Bronchial epithelial cell (primary cell): ENCODE measurements around the gene BCAR3. TPM values are rescaled to one million over a fixed set of nuclear protein-coding genes. Genes with fewer than 3 reads are reported as not detected.

ENCODE experiments used
- DNase-seq: peaks from one replicate; pipeline ENCODE4 v3.0.0-alpha.2; 2010; ENCODE audit warnings: low read depth
- FAIRE-seq: peaks from 2 replicates; lab custom pipeline; 2011; peaks lifted over from hg19 to GRCh38; lab: Jason Lieb, UNC
- H3K27me3 ChIP-seq: 2 replicates; pipeline ENCODE4 v1.5.1; 2011; ENCODE audit warnings: low read length; ENCODE audit not compliant: control insufficient read depth, insufficient read depth
- H3K36me3 ChIP-seq: 2 replicates; pipeline ENCODE4 v1.5.1; 2011; ENCODE audit warnings: low read length; ENCODE audit not compliant: control insufficient read depth, insufficient read depth
- H3K4me3 ChIP-seq: 2 replicates; pipeline ENCODE4 v1.5.1; 2011; ENCODE audit warnings: mild to moderate bottlenecking, low read depth, low read length, control low read depth
- total RNA-seq: library from RNA; depleted of rRNA; stranded (reverse); fragments of >200 nt; gene quantifications from 2 replicates; pipeline ENCODE4 v1.2.1, GENCODE V29; 2014
- TF ChIP-seq, protein P1 (sequence below): IDR thresholded peaks from 2 replicates; pipeline ENCODE4 v1.5.1; 2011; ENCODE audit warnings: mild to moderate bottlenecking, moderate library complexity, low read length, control low read depth, inconsistent platforms; ENCODE audit not compliant: insufficient read depth, severe bottlenecking

BCAR3 gene
- total RNA-seq, 1 donor from 2014 or later, result 69.5 TPM

DNA sequence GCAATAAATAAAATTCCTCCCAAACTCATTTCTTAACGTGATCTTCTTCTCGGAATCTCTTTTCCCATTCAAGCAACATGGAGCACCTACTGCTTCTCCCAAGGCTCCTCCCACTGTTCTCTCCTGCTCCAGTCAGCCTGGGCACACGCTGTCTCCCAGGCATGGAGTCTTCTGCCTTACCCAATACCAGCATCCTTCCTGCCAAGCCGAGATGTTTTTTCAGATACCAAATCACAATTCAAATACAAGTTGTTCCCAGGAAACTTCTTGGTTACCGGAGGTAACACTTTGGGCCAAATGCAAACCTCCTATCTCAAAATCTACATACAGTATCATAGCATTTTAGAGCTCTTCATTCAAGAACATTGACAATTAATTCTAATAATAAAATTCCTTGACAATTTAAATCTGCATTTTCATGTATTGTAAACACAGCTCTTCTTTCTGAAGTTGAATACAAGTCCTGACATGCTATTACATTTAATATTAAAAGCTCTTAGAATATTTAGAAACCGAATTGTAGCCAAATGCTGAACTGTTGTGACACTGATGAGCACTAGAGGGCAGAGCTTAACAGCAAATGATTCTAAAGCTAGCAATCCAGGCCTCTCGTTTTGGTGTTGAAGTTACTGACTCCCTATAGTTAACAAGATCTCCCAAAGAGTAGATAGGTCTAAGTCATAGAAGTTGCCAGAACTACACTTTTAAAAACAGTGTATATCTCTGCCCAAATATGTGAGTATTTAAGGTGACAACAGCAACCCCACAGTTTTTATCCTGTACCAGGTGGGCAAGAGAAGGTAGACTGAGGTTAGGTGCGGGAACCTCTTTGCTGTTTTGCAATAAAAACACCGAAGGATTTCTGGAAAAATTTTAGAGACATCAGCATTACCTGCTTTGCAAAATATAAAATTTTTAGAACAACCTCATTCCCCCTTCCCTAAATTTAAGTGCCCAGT lies 52.3 kb downstream of the BCAR3 start:
- FAIRE-seq (no peak), DNase-seq (peak; percentile 74)
- Histone ChIP-seq H3K36me3 (no peaks in the 10 kb centered on the region), H3K27me3 (no peaks in the 10 kb centered on the region), H3K4me3 (no peak overlapping the region)
- TF ChIP-seq, protein P1, sequence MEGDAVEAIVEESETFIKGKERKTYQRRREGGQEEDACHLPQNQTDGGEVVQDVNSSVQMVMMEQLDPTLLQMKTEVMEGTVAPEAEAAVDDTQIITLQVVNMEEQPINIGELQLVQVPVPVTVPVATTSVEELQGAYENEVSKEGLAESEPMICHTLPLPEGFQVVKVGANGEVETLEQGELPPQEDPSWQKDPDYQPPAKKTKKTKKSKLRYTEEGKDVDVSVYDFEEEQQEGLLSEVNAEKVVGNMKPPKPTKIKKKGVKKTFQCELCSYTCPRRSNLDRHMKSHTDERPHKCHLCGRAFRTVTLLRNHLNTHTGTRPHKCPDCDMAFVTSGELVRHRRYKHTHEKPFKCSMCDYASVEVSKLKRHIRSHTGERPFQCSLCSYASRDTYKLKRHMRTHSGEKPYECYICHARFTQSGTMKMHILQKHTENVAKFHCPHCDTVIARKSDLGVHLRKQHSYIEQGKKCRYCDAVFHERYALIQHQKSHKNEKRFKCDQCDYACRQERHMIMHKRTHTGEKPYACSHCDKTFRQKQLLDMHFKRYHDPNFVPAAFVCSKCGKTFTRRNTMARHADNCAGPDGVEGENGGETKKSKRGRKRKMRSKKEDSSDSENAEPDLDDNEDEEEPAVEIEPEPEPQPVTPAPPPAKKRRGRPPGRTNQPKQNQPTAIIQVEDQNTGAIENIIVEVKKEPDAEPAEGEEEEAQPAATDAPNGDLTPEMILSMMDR, result peak; percentile 68

DNA sequence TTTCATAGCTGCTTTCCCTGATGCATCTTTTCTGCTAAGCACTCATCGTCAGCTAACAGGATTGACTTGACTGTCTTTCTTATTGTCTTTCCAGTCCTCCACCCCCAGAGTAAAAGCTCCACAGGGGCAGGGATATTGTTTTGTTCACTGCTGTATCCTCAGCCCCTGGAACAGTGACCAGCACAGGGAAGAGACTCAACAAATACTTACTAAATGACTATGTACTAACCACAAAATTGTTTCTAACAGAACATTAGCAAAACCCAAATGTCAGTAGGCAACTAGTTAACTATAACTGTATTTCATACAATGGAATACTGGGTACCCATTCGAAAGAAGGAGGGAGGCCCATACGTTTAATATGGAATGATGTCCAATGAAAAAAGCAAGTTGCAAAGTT lies 53.0 kb downstream of the BCAR3 start:
- no peak for FAIRE-seq
- Histone ChIP-seq H3K4me3 (no peak overlapping the region), H3K27me3 (no peaks in the 10 kb centered on the region), H3K36me3 (no peaks in the 10 kb centered on the region)
- no peak for DNase-seq
- TF ChIP-seq, protein P1, result no peak

DNA sequence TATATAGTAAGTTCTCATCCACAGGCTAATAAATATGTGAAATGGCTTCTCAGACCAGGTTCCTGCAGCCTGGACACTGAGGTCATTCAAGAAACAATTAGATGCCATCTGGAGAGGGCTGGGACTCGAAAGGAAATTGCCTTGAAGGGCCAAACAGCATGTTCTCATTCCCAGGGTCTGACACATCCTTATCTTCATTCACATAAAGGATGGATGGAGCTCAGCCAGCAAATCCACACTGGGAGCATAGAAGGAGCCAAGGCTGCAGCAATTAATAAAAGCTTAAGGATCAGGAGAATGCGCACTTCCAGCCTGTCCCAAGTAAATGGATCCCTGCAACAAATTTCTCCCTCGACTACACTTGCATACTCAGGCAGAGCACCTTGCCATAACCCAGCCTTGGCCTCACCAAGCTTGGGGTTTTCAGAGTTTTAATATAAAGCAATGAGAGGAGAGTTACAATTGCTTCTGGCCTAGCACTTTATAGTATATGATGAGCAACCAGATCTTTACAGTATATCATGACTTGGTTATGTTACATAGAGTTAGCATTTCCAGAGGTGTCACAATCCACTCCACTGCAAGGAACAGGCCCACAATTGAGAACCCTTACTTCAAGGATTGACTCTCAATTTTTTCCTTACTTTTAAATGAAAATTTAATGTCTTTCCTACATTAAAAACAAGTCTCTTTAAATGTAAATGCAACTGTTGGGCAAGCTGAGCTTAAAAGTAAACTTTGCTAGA lies 55.9 kb downstream of the BCAR3 start:
- Histone ChIP-seq H3K27me3 (no peaks in the 10 kb centered on the region), H3K36me3 (peaks cover 4% of the 10 kb centered on the region), H3K4me3 (no peak overlapping the region)
- FAIRE-seq (no peak), DNase-seq (peak; percentile 40)
- TF ChIP-seq, protein P1, result no peak

DNA sequence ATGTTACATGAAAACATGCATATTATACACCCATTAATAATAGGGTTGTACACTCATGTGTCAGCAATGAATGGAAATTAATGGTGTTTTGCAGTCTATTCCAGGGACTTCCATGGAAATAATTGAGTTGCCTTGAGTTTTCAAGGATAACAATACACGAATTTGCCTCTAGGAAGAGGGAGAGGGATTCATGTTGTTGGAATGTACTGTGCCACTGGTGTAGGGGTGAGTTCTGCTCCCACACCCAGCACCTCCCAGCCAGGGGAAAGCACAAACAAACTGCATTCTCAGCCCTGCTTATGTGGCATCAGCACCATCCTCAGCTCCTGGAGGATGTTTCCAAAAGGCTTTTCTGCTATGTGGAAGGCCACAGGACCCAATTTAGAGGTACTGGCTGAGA lies 57.8 kb downstream of the BCAR3 start:
- FAIRE-seq (no peak), DNase-seq (peak; percentile 75)
- Histone ChIP-seq H3K27me3 (no peaks in the 10 kb centered on the region), H3K4me3 (no peak overlapping the region), H3K36me3 (peaks cover 4% of the 10 kb centered on the region)
- TF ChIP-seq, protein P1, result no peak

DNA sequence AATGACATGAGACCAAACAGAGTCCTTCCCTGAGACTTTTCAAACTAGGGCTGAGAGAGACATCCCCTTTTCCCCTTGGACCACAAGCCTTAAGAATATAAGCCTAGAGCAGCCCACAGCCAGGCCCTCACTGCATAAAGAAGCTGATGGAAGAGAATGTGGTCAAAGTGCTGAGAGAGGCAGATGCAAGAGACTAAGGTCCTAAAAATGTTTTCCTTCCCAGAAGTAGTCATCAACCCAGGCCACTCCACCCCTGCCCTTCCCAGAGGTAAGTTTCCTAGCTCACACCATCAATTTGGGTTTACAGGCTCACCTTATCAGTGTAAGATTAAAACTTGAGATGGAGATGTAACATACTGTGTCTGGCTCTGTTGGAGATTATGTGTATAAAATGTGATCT lies 58.2 kb downstream of the BCAR3 start:
- peaks cover 4% of the 10 kb centered on the region for H3K36me3 ChIP-seq
- TF ChIP-seq, protein P1, result no peak
- no peaks in the 10 kb centered on the region for H3K27me3 ChIP-seq
- H3K4me3 ChIP-seq, result no peak overlapping the region
- no peak for DNase-seq
- no peak for FAIRE-seq
